Kidney tubule cell (primary cell): Measurements from ENCODE around the gene LAMP5.

Experiments used
- DNase-seq: peaks from one replicate; pipeline ENCODE4 v3.0.0-alpha.2; 2018; ENCODE audit warnings: low spot score

The LAMP5 gene

GRCh38 chr20:9514461-9515213, at the start of gene LAMP5:
Gene LAMP5 (plus strand): TSS chr20:9514590. CDS start chr20:9514853, 263 bp downstream.
- DNase-seq = peak; percentile 30

- DNase-seq = no peak
Observed at GRCh38 chr20:9467995-9468394, 46.4 kb upstream of the LAMP5 start.

GRCh38 chr20:9474835-9475415, 39.5 kb upstream of the LAMP5 start:
- peak; percentile 31 for DNase-seq

DNA sequence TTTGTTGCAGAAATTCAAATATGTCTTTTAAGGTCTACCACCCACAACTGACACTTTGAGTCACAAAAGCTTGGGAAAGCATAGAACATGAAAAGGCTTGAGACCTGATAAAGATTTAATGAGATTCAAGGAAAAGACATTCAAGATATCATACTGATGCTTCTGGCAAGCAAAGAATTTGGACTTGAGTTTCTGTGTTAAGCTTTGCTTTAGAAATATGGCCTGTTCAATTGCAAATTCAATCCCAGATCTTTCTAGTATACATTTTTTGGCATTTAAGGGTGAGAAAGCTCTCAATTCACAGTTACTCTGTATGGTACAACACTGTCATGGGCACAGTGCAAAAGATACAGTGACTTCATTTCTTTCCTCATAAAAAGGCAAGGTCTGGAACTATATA, 38.9 kb upstream of the LAMP5 start:
- no peak for DNase-seq

- DNase-seq = no peak
Observed at GRCh38 chr20:9476174-9476573, 38.2 kb upstream of the LAMP5 start.

GRCh38 chr20:9476637-9477036, 37.8 kb upstream of the LAMP5 start:
- no peak for DNase-seq

DNA sequence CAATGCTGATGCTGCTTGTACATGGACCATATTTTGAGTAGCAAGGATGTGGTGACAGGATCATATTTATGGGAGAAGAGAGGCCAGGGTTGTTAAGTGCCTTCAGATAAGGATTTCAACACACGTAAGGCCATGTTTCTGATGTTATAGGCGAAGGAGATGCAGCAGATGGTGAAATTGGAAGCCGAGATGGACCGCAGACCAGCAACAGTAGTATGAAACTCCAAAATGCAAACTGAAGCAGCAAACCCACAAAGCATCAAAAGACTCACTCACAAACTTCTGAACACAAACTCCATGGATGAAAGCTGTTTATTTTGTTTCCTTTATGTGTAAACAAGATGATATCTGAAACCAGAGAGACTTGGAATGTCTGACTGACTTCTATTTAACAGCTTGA, 35.6 kb upstream of the LAMP5 start:
- DNase-seq = no peak

DNA sequence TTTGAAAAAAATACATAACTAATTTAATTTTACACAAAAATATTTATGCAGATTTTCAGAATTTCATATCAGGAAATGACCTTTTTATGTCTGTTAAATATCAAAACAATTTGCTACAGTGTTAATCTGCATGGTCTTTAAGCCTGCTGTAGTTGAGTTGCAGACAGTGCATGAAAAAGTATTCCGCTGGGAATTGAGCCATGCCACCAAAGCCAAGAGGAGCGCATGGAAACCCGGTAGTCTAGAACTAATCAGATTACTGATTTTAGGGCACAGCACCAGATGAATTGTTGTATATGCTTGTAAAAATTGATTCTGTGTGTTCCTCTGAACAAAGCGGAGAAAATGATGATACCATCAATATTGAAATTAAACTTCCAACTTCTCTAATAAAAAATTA, 34.3 kb upstream of the LAMP5 start:
- no peak for DNase-seq

- DNase-seq = no peak
Observed at GRCh38 chr20:9482180-9482579, 32.2 kb upstream of the LAMP5 start.

DNA sequence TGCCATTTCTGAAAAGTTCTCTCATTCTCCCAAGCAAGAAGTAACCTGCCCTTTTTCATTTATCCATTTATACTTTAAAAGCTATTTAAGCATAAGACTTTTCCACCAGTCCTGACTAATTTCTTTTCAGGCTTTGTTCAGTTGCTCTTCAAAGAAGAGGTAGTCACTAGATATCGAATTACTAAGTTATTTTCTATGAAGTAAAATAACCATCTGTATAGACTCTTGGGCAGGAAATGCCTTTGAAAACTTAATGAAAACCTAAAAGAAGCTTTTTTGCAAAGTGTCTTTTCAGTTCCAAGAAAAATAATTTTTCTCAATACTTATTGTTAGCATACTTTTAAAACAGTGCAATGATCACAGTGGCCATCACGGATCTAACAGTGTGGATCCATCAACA, 31.3 kb upstream of the LAMP5 start:
- no peak for DNase-seq

GRCh38 chr20:9485614-9486340, 28.6 kb upstream of the LAMP5 start:
- no peak for DNase-seq

DNA sequence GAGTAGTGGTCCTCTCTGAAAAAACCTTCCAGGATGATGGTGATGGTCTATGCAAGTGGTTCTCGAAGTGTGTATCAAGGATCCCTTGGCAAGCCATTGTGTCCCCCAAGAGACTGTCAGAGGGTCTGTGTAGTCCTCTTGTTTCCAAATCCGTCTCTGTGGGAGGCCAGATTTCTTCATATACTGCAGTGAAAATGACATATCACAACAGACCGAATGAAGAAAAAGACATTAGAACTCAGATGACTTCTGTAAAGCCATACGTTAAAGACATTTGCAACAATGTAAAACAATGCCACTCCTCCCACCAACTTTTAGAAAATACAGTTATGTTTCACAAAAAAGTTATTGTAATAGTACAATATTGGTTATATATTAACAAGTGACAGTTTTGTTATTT, 27.2 kb upstream of the LAMP5 start:
- no peak for DNase-seq

DNA sequence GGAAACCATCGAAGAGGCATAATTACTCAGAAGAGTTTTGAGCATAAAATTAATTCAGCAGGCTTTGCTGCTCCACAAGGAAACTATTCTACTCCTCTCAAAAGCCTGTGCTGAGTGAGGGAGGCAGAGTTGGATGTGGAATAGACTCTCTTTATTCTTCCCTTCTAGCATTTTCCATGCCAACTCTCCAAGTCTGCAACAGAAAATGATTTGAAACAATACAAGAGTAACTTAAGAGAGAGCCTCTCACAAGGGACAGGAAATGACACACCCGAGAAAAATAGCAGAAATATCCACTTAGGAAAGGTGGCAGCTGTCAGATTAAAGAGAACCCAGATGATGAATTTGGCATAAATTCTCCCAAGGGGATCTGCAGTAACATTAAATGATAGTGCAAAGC, 26.3 kb upstream of the LAMP5 start:
- no peak for DNase-seq

- DNase-seq = no peak
Observed at GRCh38 chr20:9490161-9490560, 24.2 kb upstream of the LAMP5 start.

DNA sequence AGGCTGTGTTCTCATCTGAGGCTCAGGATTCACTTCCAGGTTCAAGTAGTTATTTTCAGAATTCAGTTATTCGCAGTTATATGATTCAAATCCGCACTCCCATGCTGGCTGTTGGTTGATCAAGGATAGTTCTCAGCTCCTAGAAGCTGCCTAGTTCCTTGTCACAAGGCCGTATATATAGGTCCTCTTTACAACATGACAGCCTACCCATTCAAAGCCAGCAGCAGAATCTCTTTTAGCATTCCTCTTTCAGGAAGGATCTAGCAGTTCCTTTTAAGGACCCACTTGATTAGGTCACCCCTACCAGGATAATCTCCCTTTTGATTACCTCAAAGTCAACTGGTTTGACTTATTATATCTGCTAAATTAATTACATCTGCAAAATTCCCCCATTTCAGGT, 23.8 kb upstream of the LAMP5 start:
- DNase-seq = no peak

GRCh38 chr20:9491324-9491723, 23.1 kb upstream of the LAMP5 start:
- DNase-seq = no peak

DNA sequence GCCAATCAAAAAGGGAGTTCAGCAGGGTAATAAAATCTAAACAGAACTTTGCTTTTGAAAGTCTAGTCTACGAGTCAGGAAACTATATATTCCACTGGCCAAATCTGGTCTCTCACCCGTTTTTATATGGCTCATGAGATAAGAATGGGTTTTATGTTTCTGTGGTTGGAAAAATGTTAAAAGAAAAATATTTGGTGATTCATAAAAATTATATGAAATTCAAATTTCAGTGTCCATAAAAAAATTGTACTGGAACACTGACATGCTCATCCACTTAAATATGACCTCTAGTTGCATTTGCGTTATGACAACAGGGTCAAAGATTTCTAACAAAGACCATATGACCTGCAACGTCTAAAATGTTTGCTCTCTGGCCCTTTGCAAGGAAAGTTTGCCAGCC, 22.3 kb upstream of the LAMP5 start:
- no peak for DNase-seq

- no peak for DNase-seq
Observed at GRCh38 chr20:9493803-9494202, 20.6 kb upstream of the LAMP5 start.

DNA sequence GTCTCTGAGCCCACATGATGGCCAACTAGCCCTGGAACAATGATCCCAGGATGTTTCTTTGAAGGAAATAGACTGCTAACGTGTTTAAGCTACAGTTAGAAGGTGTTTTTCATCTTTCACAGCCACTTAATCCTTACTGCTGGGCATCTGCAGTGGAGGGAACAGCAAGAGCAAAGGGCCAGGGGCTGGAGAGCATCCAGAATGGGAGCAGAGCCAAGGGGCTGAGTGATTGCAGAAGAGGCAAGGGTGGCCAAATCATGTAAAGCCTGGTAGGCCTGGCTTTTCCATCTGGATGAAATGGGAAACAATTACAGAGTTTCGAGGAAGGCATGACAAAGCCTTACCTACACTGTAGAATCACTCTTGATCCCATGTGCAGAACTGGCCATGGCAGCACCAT, 18.7 kb upstream of the LAMP5 start:
- DNase-seq = no peak

- DNase-seq = no peak
Observed at GRCh38 chr20:9496155-9496554, 18.2 kb upstream of the LAMP5 start.

GRCh38 chr20:9498322-9498721, 16.1 kb upstream of the LAMP5 start:
- no peak for DNase-seq

DNA sequence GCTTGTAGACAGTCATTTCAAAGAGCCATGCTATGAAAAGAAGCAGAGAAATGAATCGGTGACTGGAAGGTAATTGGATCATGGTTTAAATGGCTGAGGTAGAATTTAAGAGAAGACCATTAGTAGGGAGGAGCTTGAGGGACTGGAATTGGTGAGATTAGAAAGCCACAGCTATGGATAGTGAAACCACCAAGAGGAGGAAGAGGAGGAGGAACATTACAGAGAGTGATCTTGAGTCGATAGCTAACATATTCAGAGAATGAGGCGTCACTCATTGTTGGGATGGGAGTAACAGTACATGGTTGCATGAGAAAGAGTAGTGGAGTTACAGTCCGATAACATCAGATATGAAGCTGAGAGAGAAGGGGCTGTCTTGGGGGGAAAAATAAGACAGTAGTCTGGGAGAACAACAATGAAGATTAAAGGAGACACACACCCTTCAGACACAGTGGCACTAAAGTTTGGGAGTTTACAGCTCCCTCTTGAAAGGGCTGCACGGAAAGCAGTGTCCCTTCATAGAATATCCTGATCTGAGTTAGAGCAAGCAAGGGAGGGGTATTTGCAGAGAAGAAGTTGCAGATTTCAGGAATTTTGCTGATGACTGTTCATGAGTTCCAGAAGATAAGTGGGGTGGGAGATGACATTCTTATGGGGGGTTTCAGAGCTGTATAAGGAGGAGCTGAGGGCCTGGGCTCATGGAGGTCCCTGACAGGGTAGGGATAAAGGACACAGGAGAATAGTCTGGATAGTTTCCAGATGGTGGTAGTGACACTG, 15.1 kb upstream of the LAMP5 start:
- DNase-seq = no peak

GRCh38 chr20:9500121-9500520, 14.3 kb upstream of the LAMP5 start:
- no peak for DNase-seq
